SK-N-SH treated with all-trans-retinoic acid at 6 μM for 48 hours (cell line): ENCODE data around the gene F3.

Experiments
- CREB5 ChIP-seq: fragments of 250-450 bp; sonication (Bioruptor Pico); IDR thresholded peaks from 2 replicates; pipeline ENCODE4 v1.5.1; 2020; ENCODE audit warnings: low read depth, mild to moderate bottlenecking, moderate library complexity
- CSRNP3 ChIP-seq: fragments of 250-450 bp; sonication (Bioruptor Pico); IDR thresholded peaks from 2 replicates; pipeline ENCODE4 v1.5.1; 2021; ENCODE audit warnings: mild to moderate bottlenecking, moderate library complexity
- RARB ChIP-seq: fragments of 250-450 bp; sonication (Bioruptor Pico); IDR thresholded peaks from 2 replicates; pipeline ENCODE4 v1.8.0; 2021; ENCODE audit warnings: mild to moderate bottlenecking, moderate library complexity
- ZC3H10 ChIP-seq: fragments of 250-450 bp; sonication (Bioruptor Pico); IDR thresholded peaks from 2 replicates; pipeline ENCODE4 v1.5.1; 2021; ENCODE audit warnings: mild to moderate bottlenecking, moderate library complexity
- ZFP3 ChIP-seq: fragments of 250-450 bp; sonication (Bioruptor Pico); IDR thresholded peaks from 2 replicates; pipeline ENCODE4 v1.5.0; 2020; ENCODE audit warnings: mild to moderate bottlenecking, moderate library complexity
- ZFP30 ChIP-seq: fragments of 450-650 bp; formaldehyde crosslinking; IDR thresholded peaks from 2 replicates; pipeline ENCODE4 v1.5.0; 2022; ENCODE audit warnings: mild to moderate bottlenecking, moderate library complexity
- ZNF8 ChIP-seq: fragments of 450-650 bp; formaldehyde crosslinking; IDR thresholded peaks from 2 replicates; pipeline ENCODE4 v1.5.0; 2020; ENCODE audit warnings: mild to moderate bottlenecking, moderate library complexity

- TF ChIP-seq ZFP3 (CRISPR knock-in tag) (no peak), ZC3H10 (CRISPR knock-in tag) (no peak), ZNF8 (no peak), RARB (CRISPR knock-in tag) (no peak), CSRNP3 (CRISPR knock-in tag) (no peak), CREB5 (CRISPR knock-in tag) (no peak), ZFP30 (no peak)
Observed at GRCh38 chr1:94562519-94563260, 21.1 kb upstream of the F3 start.
